Endothelial cell of umbilical vein (primary cell): ENCODE measurements around the gene TP53BP1.

Experiments used
- FOS ChIP-seq: IDR thresholded peaks from 2 replicates; pipeline ENCODE4 v1.6.1; 2011; ENCODE audit warnings: mild to moderate bottlenecking, low read length, moderate library complexity, borderline replicate concordance; ENCODE audit not compliant: insufficient read depth
- GATA2 ChIP-seq: IDR thresholded peaks from 2 replicates; pipeline ENCODE4 v1.7.0; 2011; ENCODE audit warnings: low read depth, mild to moderate bottlenecking, moderate library complexity, mixed read lengths, low read length; ENCODE audit not compliant: insufficient read length, insufficient read depth
- MYC ChIP-seq: IDR thresholded peaks from one replicate; pipeline ENCODE4 v1.6.1; 2011; ENCODE audit warnings: mild to moderate bottlenecking, low read depth, low read length
- POLR2AphosphoS5 ChIP-seq: IDR thresholded peaks from 2 replicates; pipeline ENCODE4 v1.6.1; 2012; ENCODE audit warnings: low read depth, mild to moderate bottlenecking, control low read depth, low read length, moderate library complexity; ENCODE audit not compliant: insufficient read depth
- TF ChIP-seq, protein P1 (sequence below), 2 donors: IDR thresholded peaks; 1 replicate in 1 of 2; 2 replicates in 1 of 2; pipeline ENCODE4 v1.5.1; 2011; ENCODE audit warnings: low read length in 2 of 2, mild to moderate bottlenecking in 2 of 2, moderate library complexity in 2 of 2, control low read depth in 1 of 2, inconsistent platforms in 1 of 2, low read depth in 1 of 2; ENCODE audit not compliant: insufficient read depth in 1 of 2; ENCODE audit errors: extremely low read depth in 1 of 2

DNA sequence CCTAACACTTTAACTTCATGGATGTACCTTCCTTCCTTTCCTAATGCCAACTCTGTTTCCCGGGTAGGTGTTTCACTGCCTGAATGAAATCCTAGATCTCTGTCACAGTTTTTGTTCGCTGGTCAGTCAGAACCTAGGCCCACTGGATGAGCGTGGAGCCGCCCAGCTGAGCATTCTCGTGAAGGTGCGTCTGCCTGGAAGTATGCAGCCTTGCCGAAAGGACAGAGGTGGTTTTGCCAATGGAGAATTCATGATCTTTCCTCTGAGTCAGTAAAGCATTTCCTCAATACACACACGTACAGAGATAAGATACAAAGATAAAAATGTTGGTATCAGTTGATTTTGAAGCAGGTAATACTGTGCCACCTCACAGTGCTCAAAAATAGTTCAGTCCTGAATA, 89.3 kb downstream of the TP53BP1 start:
- TF ChIP-seq, protein P1, sequence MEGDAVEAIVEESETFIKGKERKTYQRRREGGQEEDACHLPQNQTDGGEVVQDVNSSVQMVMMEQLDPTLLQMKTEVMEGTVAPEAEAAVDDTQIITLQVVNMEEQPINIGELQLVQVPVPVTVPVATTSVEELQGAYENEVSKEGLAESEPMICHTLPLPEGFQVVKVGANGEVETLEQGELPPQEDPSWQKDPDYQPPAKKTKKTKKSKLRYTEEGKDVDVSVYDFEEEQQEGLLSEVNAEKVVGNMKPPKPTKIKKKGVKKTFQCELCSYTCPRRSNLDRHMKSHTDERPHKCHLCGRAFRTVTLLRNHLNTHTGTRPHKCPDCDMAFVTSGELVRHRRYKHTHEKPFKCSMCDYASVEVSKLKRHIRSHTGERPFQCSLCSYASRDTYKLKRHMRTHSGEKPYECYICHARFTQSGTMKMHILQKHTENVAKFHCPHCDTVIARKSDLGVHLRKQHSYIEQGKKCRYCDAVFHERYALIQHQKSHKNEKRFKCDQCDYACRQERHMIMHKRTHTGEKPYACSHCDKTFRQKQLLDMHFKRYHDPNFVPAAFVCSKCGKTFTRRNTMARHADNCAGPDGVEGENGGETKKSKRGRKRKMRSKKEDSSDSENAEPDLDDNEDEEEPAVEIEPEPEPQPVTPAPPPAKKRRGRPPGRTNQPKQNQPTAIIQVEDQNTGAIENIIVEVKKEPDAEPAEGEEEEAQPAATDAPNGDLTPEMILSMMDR (IDR thresholded peaks at IDR 0.05; ENCODE audit: extremely low read depth in 1 of 2, insufficient read depth in 1 of 2, low read depth in 1 of 2, low read length in 2 of 2): no peak
- no peak for TF ChIP-seq POLR2AphosphoS5
- no peak for TF ChIP-seq GATA2
- no peak for TF ChIP-seq FOS
- no peak for TF ChIP-seq MYC
